A549 treated with ZK216348 at 1 μM for 4 hours (cell line): ENCODE measurements around the gene EFS. TPM values are rescaled to one million over a fixed set of nuclear protein-coding genes. Genes with fewer than 3 reads are reported as not detected.

Experiments used
- total RNA-seq: library from RNA; stranded (reverse); fragments of 200-300 nt; extraction: Qiagen RNA extraction; gene quantifications from 5 replicates; pipeline ENCODE4 v1.2.3, GENCODE V29; 2022; ENCODE audit warnings: low read depth

EFS gene, protein sequence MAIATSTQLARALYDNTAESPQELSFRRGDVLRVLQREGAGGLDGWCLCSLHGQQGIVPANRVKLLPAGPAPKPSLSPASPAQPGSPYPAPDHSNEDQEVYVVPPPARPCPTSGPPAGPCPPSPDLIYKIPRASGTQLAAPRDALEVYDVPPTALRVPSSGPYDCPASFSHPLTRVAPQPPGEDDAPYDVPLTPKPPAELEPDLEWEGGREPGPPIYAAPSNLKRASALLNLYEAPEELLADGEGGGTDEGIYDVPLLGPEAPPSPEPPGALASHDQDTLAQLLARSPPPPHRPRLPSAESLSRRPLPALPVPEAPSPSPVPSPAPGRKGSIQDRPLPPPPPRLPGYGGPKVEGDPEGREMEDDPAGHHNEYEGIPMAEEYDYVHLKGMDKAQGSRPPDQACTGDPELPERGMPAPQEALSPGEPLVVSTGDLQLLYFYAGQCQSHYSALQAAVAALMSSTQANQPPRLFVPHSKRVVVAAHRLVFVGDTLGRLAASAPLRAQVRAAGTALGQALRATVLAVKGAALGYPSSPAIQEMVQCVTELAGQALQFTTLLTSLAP
- total RNA-seq: not detected in 5 replicates

DNA sequence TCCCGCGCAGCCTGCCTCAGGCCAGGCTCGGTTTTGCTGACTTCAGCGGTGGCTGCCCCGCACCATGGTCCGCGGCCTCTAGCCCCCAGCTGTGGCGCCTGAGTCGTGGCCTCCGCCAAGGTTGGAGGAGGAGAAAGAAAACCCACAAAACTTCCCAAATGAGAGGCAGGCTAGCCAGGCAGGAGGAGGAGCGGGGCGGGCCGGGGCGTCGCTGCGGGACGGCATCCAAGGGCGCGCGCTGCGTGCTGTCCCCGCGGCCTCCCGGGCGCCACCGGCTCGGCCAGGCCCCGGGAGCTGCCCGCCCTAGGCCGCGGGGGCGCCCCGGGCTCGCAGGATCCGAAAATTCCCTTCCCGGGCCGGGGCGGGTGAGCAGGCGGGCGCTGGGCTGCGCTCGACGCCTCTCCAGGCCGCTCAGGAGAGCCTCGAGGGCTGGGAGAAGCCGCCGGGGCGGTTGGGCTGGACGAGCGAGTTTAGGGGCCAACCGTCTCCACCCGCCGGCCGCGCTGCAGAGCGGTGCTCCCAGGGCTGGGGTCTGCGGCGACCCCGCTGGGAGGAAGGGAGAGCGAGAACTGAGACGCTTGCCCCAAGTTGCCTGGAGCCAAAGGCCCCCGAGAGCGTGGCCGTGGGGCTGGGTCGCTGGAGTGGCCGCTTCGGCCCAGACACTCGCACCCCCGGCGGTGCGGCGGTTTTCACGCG lies at the start of gene EFS:
EFS (minus strand) TSS at position 137 of the 696 bp plus-strand sequence. CDS start 147 bp downstream, outside the sequence.

DNA sequence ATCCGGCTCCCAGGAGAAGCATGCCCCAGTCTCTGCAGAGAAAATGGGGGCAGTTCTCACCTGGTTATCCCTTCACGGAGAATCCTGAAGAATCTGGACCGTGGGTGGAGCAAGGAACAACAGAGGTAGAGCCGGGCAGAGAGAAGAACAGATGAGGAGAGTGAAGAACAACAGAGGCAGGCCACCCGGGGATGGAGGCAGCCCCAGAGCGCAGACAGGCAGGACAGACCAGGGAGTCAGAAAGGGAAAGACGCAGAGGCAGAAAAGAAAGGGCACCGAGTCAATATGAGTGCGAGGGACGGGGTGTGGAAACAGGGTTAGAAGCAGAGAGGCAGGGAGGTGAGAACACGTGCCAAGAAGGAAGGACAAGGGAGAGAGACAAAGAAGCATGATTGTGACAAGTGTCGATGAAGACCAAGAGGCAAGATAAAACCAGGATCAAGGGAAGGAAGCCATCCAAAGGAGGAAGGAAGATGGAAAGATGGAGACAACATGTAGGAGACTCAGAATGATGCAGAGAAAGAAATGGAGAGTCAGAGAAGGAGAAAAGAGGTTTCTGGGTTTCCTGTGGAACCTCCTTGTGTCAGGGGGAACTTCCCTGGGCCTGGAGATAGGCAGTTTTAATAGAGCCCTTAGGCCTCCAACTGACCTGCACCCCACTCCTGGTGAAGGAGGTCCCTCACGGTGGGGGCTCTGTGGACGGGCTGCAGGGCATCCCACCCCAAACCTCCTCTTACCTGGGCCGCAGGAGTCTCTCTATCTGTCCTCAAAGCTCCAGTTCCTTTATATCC lies 42.7 kb upstream of the EFS start, which contains the start of gene MYH6:
MYH6 (minus strand) TSS at position 758 of the 791 bp plus-strand sequence. CDS start 1,050 bp downstream, outside the sequence.

DNA sequence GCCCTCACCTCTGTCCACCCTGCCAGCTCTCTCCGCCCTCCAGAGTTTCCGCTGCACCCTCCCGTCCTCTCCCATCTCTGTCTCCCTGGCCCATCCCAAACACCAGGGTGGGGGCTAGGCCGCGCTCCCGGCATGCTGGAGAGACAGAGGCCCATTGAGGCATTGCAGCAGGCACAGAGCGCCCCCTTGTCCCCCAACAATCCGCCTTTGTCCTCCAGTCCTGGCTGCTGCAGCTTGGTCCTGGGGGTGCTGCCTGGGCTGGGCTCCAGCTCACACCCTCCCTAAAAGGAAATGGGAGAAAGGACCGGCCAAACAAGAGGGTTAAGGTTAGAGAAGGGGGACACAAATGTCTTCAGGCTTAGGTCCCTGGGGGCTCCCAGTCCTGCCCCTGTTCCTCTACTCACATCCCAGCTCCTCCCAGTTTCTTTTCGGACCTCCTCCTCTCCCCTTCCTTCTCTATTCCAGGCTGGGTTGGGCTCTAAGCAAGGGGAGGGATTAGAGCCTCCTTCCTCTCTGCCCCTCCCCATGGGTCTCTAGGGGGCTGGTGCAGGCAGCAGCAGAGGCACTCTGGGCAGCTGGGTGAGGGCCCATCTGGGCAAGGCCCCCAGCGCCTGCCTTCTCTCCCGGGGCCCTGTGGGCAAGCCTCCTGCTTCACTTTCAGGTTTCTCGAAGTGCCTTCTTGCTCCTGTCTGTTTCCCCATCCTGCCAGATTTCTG lies 11.7 kb upstream of the EFS start, which contains the start of gene CMTM5:
CMTM5 (plus strand) TSS at position 565 of the 716 bp plus-strand sequence. CDS start 206 bp downstream, outside the sequence.

DNA sequence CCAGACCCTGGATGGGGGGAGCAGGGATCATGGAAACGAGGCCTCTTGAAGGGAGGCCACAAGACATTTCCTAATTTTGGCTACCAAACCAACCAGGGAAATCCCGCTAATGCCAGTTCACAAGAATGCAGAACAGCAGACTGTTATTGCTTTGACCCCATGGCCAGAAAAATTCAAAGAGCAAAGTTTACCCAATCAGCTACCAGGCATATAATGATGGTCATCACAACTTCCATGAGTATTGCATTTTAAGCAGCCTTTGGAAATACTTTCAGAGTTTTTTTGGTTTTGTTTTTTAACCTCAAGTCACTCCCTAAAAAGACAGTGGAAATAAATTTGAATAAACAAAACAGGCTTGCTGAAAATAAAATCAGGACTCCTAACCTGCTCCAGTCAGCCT lies 7.5 kb upstream of the EFS start, which contains the start of gene IL25:
IL25 (plus strand) TSS at position 301 of the 400 bp plus-strand sequence.

DNA sequence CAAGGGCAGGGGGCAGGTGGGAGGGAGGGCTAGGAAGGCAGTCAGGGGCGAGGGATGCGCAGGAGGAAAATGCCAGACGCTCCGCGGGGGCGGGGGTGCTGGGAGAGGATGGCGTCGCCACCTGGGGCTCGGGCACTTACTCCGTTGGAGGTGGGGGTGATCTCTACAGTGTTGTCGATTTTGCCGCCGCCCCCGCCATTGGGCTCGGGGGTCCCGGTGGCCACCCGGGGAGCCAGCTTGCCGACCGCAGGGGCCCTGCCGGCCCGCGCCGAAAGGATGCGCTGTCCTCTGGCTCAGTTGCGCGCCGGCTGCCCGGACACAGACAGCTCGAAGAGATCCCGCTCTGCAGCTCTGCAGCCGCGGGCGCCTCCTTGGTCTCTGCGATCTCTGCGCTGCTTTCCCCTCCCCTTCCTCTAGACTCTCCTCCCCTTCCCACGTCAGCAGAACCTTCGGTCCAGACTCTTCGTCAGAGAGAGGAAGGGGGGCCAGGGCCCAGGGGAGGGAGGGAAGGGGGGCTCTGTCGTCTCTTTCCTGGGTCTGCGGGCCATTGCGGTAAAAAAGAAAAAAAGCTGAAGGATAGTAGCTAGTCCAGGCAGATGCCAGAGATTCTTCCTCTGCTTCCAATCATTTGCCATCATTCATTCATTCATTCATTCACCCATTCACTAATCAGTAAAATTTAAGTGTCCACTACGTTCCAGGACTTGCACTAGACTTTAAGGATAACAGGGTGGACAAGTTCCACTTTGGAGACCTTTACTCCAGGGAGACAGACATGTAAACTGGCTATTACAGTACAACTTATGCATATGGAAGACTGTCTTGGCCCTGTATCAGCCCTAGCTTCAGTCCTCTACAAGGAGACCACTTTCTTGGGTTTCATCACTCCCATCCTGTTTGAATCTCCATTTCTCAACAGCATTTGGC lies 12.2 kb downstream of the EFS start, which contains the start of gene SLC22A17:
SLC22A17 (minus strand) TSS at position 382 of the 927 bp plus-strand sequence.

DNA sequence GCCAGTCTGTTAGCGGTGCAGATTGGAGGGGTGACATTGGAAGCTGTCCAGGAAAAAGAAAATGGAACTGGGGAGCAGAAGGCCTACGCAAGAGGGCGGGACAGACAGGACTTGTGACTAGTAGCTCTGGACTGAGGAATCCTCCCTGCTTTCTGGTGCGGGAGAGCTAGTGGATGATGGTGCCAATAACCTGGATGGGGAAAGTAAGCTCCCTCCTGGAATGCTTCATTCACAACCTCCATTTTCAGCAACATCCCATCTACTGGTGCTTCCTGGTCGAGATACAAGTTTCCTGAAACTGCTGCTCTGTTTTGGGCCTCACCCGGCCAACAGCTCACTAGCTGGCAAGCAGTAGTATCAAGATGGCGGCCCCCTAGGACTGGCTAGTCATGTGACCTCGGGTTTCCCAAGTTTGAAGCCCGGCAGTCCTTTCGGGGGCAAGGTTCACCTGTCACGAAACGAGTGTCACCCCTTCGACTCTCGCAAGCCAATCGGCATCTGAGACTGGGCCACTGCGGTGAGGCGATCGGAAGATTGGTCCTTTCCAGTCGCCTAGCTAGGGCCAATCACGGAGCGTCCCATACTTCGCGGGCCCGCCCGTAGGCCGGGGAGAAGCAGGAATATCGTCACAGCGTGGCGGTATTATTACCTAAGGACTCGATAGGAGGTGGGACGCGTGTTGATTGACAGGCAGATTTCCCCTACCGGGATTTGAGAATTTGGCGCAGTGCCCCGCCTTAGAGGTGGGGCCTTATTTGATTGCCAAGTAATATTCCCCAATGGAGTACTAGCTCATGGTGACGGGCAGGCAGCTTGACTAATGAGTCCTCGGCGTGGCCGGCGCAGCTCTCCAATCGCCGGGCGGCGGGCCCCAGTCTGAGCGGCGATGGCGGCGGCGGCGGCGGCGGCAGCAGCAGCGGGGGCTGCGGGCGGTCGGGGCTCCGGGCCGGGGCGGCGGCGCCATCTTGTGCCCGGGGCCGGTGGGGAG lies 44.1 kb downstream of the EFS start, which contains the start of gene PABPN1:
PABPN1 (plus strand) TSS at position 874 of the 988 bp plus-strand sequence; CDS start at position 887, 13 bp downstream.

DNA sequence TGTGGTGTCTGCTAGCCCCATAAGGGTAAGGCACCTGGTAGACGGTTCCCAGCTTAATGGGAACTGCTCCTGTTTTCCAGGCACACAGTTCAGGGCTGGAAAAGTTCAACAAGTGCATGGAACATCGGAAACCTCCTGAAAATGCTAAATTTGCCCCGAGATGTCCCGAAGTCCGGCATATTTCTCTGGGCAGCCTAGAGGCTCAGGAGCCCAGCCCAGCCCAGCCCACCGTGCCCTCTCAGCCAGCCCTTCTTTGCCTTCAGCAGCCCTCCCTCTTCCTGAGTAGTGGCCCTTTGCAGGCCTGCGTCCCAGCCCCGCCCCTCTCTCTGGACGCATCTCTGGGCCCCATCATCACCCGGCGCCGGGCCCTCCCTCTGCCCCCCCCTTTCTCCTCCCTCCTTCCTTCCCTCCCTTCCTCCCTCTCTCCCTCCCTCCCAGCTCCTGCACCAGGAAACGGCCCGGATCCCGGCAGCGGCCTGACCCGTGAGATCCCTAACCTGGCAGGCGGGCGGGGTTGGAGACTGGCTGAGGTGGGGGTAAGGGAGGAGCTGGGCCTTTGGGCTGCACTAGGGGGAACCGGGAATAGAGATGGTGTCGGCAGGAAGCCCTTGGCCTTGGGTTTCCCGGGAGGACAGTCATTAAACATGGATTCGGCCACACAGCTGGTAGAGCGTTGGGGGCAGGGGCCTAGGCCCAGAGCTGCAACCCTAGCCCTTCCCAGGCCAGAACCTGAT lies 58.4 kb downstream of the EFS start, which contains the start of gene BCL2L2:
BCL2L2 (plus strand) TSS at position 422 of the 734 bp plus-strand sequence. CDS start 935 bp downstream, outside the sequence.

Other genes starting within 250 kb of the EFS start
- 0.12 TPM in 1 of 5 replicates, not detected in the others for gene CEBPE, start 245.9 kb downstream of the EFS start, total RNA-seq
- gene SLC7A8, start 181.5 kb downstream of the EFS start, total RNA-seq: 0.73 to 1.9 TPM (median 1.4 TPM) in 5 replicates
- gene RNF212B, start 127.2 kb downstream of the EFS start, total RNA-seq: not detected in 5 replicates
- gene HOMEZ, start 79.0 kb downstream of the EFS start, total RNA-seq: 5.7 to 9.9 TPM (median 9.2 TPM) in 5 replicates
- gene PPP1R3E, start 62.3 kb downstream of the EFS start, total RNA-seq: 3.0 to 5.3 TPM (median 3.6 TPM) in 5 replicates
- gene BCL2L2, start 58.3 kb downstream of the EFS start, total RNA-seq: 15.2 to 23.4 TPM (median 20.0 TPM) in 5 replicates
- gene PABPN1, start 43.7 kb downstream of the EFS start, total RNA-seq: 138 to 165 TPM (median 160 TPM) in 5 replicates
- 5.4 to 8.1 TPM (median 6.9 TPM) in 5 replicates for gene SLC22A17, start 12.3 kb downstream of the EFS start, total RNA-seq
- gene IL25, start 7.6 kb upstream of the EFS start, total RNA-seq: not detected in 5 replicates
- gene CMTM5, start 11.9 kb upstream of the EFS start, total RNA-seq: not detected in 5 replicates
- 0.02 TPM in 1 of 5 replicates, not detected in the others for gene MYH6, start 43.1 kb upstream of the EFS start, total RNA-seq
- gene MYH7, start 70.5 kb upstream of the EFS start, total RNA-seq: not detected in 5 replicates
- gene NGDN, start 104.5 kb upstream of the EFS start, total RNA-seq: 54.4 to 73.7 TPM (median 65.0 TPM) in 5 replicates
- 0.85 to 1.8 TPM (median 1.3 TPM) in 5 replicates for gene ZFHX2, start 186.6 kb upstream of the EFS start, total RNA-seq
- 11.9 to 15.2 TPM (median 15.0 TPM) in 5 replicates for gene THTPA, start 191.1 kb upstream of the EFS start, total RNA-seq
- 34.0 to 61.8 TPM (median 48.7 TPM) in 5 replicates for gene AP1G2, start 202.6 kb upstream of the EFS start, total RNA-seq
- 0.04 to 0.08 TPM (median 0.07 TPM) in 3 of 5 replicates, not detected in the others for gene JPH4, start 213.6 kb upstream of the EFS start, total RNA-seq